Activated naive CD4-positive, alpha-beta T cell treated with anti-CD3 and anti-CD28 coated beads, Interleukin-2, amount 10 ng/mL, durations not matched to agents 7 days and 5 days (primary cell): Measurements from ENCODE around the gene COL4A1.

Experiments
- CTCF ChIA-PET: fragments of 350-600 bp; sonication (Branson Sonifier 250); formaldehyde crosslinking; loops from one replicate; lab custom pipeline; 2021; ENCODE audit warnings: antibody characterized with exemption; lab: Charles Lee
- DNase-seq: peaks from one replicate; pipeline ENCODE4 v3.0.0-alpha.2; 2020
- H3K27ac Mint-ChIP-seq: one replicate; pipeline ENCODE4 v1.8.0; 2021; ENCODE audit warnings: mild to moderate bottlenecking, moderate library complexity, mixed read lengths
- H3K27me3 Mint-ChIP-seq: one replicate; pipeline ENCODE4 v1.8.0; 2021; ENCODE audit warnings: mild to moderate bottlenecking, mixed read lengths
- H3K36me3 Mint-ChIP-seq: one replicate; pipeline ENCODE4 v1.8.0; 2021; ENCODE audit warnings: mixed read lengths
- H3K4me1 Mint-ChIP-seq: one replicate; pipeline ENCODE4 v1.8.0; 2021; ENCODE audit warnings: mixed read lengths
- H3K4me3 Mint-ChIP-seq: one replicate; pipeline ENCODE4 v1.8.0; 2021; ENCODE audit warnings: mild to moderate bottlenecking, moderate library complexity, mixed read lengths
- H3K9me3 Mint-ChIP-seq: one replicate; pipeline ENCODE4 v1.8.0; 2021; ENCODE audit warnings: mixed read lengths

Gene COL4A1

GRCh38 chr13:110268061-110268460 is 38.9 kb downstream of the COL4A1 start:
- Mint-ChIP-seq H3K27me3 (peaks cover 33% of the 10 kb centered on the region), H3K4me3 (no peak overlapping the region), H3K9me3 (no peaks in the 10 kb centered on the region), H3K36me3 (no peaks in the 10 kb centered on the region), H3K4me1 (no peaks in the 10 kb centered on the region), H3K27ac (no peak overlapping the region)
- CTCF ChIA-PET: interaction anchor here (0.8 kb wide), 1 partner anchor 11 kb away, joined by 3 read pairs; no protein-coding TSS in a partner anchor
- no peak for DNase-seq

GRCh38 chr13:110266983-110267382 is 40.0 kb downstream of the COL4A1 start:
- CTCF ChIA-PET: no interaction called here
- no peaks in the 10 kb centered on the region for H3K36me3 Mint-ChIP-seq
- H3K27ac Mint-ChIP-seq: no peak overlapping the region
- H3K9me3 Mint-ChIP-seq: no peaks in the 10 kb centered on the region
- H3K4me1 Mint-ChIP-seq: no peaks in the 10 kb centered on the region
- peaks cover 30% of the 10 kb centered on the region for H3K27me3 Mint-ChIP-seq
- DNase-seq: no peak
- no peak overlapping the region for H3K4me3 Mint-ChIP-seq

GRCh38 chr13:110266431-110266809 is 40.5 kb downstream of the COL4A1 start:
- CTCF ChIA-PET: no interaction called here
- Mint-ChIP-seq H3K27me3 (peaks cover 35% of the 10 kb centered on the region), H3K9me3 (no peaks in the 10 kb centered on the region), H3K4me1 (no peaks in the 10 kb centered on the region), H3K4me3 (no peak overlapping the region), H3K27ac (no peak overlapping the region), H3K36me3 (no peaks in the 10 kb centered on the region)
- no peak for DNase-seq

- no peaks in the 10 kb centered on the region for H3K4me1 Mint-ChIP-seq
- H3K9me3 Mint-ChIP-seq: no peaks in the 10 kb centered on the region
- H3K36me3 Mint-ChIP-seq: no peaks in the 10 kb centered on the region
- CTCF ChIA-PET: no interaction called here
- H3K27me3 Mint-ChIP-seq: peaks cover 36% of the 10 kb centered on the region
- H3K4me3 Mint-ChIP-seq: no peak overlapping the region
- H3K27ac Mint-ChIP-seq: no peak overlapping the region
- no peak for DNase-seq
Measured at GRCh38 chr13:110265682-110266430, 41.1 kb downstream of the COL4A1 start.

GRCh38 chr13:110265341-110265681 is 41.6 kb downstream of the COL4A1 start:
- no peaks in the 10 kb centered on the region for H3K36me3 Mint-ChIP-seq
- H3K4me3 Mint-ChIP-seq: no peak overlapping the region
- CTCF ChIA-PET: no interaction called here
- H3K4me1 Mint-ChIP-seq: no peaks in the 10 kb centered on the region
- DNase-seq: no peak
- H3K27ac Mint-ChIP-seq: no peak overlapping the region
- H3K27me3 Mint-ChIP-seq: peaks cover 36% of the 10 kb centered on the region
- H3K9me3 Mint-ChIP-seq: no peaks in the 10 kb centered on the region

DNA sequence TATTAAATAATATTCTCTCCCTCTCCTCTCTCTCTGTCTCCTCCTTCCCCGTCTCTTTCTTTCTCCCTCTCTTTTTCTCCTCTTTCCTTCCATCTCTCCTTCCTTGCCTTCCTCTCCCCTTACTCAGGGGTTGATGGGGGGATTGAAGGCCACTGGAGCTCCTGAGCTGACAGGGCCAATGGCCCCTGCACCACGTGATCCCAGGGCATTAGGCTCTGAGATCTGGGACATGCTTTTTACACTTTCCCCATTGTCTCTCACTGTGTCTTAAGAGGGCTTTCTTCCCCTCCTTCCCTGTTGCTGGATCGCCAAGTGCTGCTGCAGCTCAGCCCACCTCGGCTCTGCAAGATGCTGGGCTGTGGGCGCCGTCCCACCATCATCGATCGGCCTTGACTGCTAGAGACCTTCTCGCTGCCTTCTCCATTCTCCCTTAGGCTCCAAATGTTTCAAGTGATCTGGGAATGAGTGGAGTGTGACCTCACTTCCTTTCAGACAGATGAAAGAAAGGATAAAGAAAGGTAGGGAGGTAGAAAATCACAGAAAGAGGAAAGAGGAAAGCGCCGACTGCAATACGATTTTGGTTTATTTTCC is 42.2 kb downstream of the COL4A1 start:
- peaks cover 36% of the 10 kb centered on the region for H3K27me3 Mint-ChIP-seq
- no peak overlapping the region for H3K4me3 Mint-ChIP-seq
- no peaks in the 10 kb centered on the region for H3K9me3 Mint-ChIP-seq
- DNase-seq: no peak
- no peak overlapping the region for H3K27ac Mint-ChIP-seq
- H3K4me1 Mint-ChIP-seq: no peaks in the 10 kb centered on the region
- CTCF ChIA-PET: no interaction called here
- H3K36me3 Mint-ChIP-seq: no peaks in the 10 kb centered on the region

DNA sequence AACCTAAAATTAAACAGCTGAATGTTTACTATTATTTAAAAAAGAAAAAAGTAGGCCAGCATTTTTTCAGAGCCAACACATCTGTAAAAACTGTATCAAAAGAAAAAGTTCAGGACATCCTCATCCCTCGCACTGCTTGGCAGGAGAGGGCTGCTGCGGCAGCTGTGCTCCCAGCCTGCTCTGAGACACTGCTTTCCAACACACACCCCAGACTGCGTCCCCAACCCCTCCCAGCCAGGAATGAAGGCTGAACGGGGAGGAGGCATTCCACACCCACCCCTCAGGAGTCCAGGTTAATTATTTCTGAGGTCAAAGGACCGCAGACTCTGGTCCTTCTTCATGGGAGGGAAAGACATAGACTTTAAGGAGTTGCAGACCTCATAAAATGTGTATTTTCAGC is 43.1 kb downstream of the COL4A1 start:
- Mint-ChIP-seq H3K27ac (no peak overlapping the region), H3K4me1 (no peaks in the 10 kb centered on the region), H3K27me3 (peaks cover 36% of the 10 kb centered on the region), H3K36me3 (no peaks in the 10 kb centered on the region), H3K4me3 (no peak overlapping the region), H3K9me3 (no peaks in the 10 kb centered on the region)
- CTCF ChIA-PET: no interaction called here
- DNase-seq: no peak

DNA sequence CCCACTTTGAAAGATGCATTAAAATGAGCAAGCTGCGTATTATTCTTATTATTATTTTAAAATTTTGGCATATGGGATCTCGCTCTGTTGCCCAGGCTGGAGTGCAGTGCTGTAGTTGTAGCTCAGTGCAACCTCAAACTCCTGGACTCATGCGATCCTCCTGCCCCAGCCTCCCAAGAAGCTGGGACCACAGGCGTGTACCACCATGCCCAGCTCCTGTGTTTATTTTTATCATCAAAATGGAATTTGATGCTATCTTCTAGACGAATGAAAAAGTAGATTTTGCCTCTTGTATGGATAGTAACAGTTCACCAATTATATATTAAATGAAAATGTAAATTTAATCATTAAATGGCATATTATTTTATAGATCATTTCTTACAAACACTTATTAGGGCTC is 43.6 kb downstream of the COL4A1 start:
- no peak overlapping the region for H3K4me3 Mint-ChIP-seq
- H3K36me3 Mint-ChIP-seq: no peaks in the 10 kb centered on the region
- DNase-seq: no peak
- no peak overlapping the region for H3K27ac Mint-ChIP-seq
- no peaks in the 10 kb centered on the region for H3K4me1 Mint-ChIP-seq
- no peaks in the 10 kb centered on the region for H3K9me3 Mint-ChIP-seq
- H3K27me3 Mint-ChIP-seq: peaks cover 36% of the 10 kb centered on the region
- CTCF ChIA-PET: no interaction called here

- Mint-ChIP-seq H3K27ac (no peak overlapping the region), H3K27me3 (peaks cover 36% of the 10 kb centered on the region), H3K4me1 (no peaks in the 10 kb centered on the region), H3K9me3 (no peaks in the 10 kb centered on the region), H3K36me3 (no peaks in the 10 kb centered on the region), H3K4me3 (no peak overlapping the region)
- CTCF ChIA-PET: no interaction called here
- DNase-seq: no peak
Measured at GRCh38 chr13:110262508-110263291, 44.3 kb downstream of the COL4A1 start.

DNA sequence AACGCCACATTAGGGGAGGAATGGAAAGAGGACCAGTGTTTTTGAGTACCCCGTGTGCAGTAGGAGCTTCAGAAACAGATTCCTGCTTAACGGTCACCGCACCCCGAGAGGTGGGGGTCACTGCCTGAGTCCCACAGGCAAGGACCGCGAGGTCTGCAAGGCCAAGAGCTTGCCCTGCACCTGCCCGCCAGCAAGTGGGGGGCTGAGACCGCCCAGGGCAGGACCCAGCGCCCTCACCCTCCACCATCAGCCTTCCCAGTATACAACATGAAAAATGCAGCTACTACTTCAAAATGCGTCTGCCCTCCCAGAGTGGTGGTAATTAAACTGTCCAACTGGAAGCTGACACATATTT is 44.9 kb downstream of the COL4A1 start:
- Mint-ChIP-seq H3K4me1 (no peaks in the 10 kb centered on the region), H3K9me3 (no peaks in the 10 kb centered on the region), H3K4me3 (no peak overlapping the region), H3K27me3 (peaks cover 31% of the 10 kb centered on the region), H3K27ac (no peak overlapping the region), H3K36me3 (no peaks in the 10 kb centered on the region)
- no peak for DNase-seq
- CTCF ChIA-PET: no interaction called here

- no peak overlapping the region for H3K4me3 Mint-ChIP-seq
- no peaks in the 10 kb centered on the region for H3K36me3 Mint-ChIP-seq
- CTCF ChIA-PET: no interaction called here
Measured at GRCh38 chr13:110261166-110262081, 45.5 kb downstream of the COL4A1 start.

DNA sequence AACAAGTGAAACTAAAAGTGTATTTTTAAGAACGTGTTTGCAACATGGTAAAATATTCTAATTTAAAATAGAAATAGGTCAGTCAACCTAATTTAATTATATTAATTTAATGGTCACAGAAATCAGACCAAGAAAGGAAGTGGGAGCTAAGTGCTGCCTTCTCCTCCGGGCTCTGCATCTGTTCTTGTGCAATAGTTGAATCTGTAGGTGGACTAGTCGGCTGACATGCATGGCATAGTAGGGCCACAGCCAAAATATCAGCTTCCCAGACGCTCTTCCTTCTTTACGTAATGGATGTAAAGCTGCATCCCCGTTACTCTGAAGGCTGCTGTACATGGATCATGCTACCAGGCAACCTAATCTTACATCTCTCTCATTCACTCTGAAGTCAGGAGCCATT is 47.3 kb downstream of the COL4A1 start:
- CTCF ChIA-PET: no interaction called here
- no peaks in the 10 kb centered on the region for H3K36me3 Mint-ChIP-seq
- H3K27ac Mint-ChIP-seq: no peak overlapping the region
- DNase-seq: no peak
- H3K9me3 Mint-ChIP-seq: peaks cover 3% of the 10 kb centered on the region
- H3K4me1 Mint-ChIP-seq: no peaks in the 10 kb centered on the region
- no peak overlapping the region for H3K4me3 Mint-ChIP-seq
- peaks cover 11% of the 10 kb centered on the region for H3K27me3 Mint-ChIP-seq

More at GRCh38 chr13:110261166-110262081, 45.5 kb downstream of the COL4A1 start:
- no peak overlapping the region for H3K27ac Mint-ChIP-seq
- no peak for DNase-seq
- H3K4me1 Mint-ChIP-seq: no peaks in the 10 kb centered on the region
- H3K27me3 Mint-ChIP-seq: peaks cover 29% of the 10 kb centered on the region
- no peaks in the 10 kb centered on the region for H3K9me3 Mint-ChIP-seq

GRCh38 chr13:110258876-110259631 is 47.9 kb downstream of the COL4A1 start:
- no peaks in the 10 kb centered on the region for H3K4me1 Mint-ChIP-seq
- no peak for DNase-seq
- H3K27ac Mint-ChIP-seq: no peak overlapping the region
- H3K27me3 Mint-ChIP-seq: peaks cover 8% of the 10 kb centered on the region
- peaks cover 3% of the 10 kb centered on the region for H3K9me3 Mint-ChIP-seq
- H3K4me3 Mint-ChIP-seq: no peak overlapping the region
- CTCF ChIA-PET: no interaction called here
- no peaks in the 10 kb centered on the region for H3K36me3 Mint-ChIP-seq
